KG1 (cell line): ENCODE results near the gene RDH12.

ENCODE experiments used
- DNase-seq: peaks from one replicate; lab custom pipeline; 2025; lab: John Stamatoyannopoulos, UW

RDH12 gene

DNA sequence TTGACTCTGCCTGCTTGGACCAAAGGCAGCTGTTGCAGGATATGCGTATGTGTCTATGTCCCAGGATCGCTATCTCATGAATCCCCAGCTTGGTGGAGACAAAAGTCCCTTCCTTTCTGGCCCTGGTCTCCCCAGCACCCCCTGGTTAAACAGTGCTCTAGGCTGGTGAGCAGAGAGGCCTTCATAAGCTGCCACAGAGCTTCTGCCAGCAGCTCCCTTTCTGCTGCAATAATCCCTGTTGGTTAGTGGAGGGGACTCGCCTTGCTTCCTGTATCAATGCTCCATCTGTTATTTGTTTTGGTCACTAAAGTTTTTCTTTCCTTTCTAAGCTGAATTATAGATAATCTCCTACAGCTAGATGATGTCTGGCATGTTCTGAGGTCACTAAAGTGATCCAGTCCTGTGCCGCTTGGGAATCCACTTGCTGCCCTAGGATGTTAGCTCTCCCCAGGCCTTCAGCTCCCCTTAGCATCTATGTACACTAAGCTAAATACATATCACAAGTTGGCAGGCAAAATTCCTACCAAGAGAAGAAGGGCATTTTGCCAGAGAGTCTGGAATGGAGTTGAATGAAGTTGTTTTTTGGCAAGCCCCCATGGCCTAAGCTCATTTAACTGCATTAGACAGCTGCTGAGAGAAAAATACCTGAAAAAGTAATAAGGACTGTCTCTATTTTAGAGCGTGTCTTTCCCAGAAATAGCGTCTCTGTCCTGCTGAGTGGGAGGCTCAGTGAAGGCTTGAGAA, 47.8 kb downstream of the RDH12 start:
- no peak for DNase-seq

GRCh38 chr14:67756496-67756895, 54.8 kb downstream of the RDH12 start:
- no peak for DNase-seq

GRCh38 chr14:67757175-67757574, 55.5 kb downstream of the RDH12 start:
- no peak for DNase-seq

GRCh38 chr14:67759916-67760315, 58.2 kb downstream of the RDH12 start:
- no peak for DNase-seq

DNA sequence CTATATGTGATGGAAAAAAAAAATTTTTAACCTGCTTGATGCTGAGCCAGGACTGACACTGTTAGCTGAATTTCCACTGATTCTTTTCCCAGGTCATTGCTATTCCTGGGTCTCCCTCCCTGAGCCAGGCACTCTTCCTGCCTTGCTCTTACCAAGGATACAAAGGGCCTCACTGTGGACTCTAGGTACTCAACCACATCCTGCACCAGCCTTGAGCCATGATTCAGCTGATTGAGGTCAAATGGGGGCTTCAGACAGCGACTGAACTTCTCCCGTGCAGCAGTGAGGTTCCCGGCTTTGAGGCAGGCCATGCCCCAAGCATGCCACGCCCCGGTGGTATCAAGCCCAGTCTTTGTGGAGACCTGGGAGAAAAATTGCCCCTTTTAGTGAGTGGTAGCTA, 60.4 kb downstream of the RDH12 start:
- DNase-seq: no peak

- no peak for DNase-seq
Observed at GRCh38 chr14:67763158-67763822, 61.6 kb downstream of the RDH12 start.

DNA sequence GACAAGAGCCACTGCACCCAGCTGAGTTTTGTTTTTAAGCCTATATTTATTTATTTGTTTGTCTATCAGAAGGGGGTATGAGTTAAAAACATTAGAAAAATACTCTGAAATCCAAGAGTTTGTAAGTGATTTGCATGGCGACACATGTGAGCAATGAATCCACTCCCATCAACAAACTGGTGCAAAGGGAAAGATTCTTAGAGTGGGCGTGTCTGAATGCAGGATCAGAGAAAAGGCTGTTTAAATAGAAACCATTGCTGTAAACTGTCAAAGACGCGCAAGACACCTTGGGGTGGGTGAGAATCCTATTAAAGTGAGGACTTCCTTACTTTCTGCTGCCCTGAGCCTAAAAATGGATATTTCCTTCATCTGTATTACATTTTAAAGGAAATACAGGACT, 62.8 kb downstream of the RDH12 start:
- no peak for DNase-seq

- no peak for DNase-seq
Observed at GRCh38 chr14:67765192-67765834, 63.6 kb downstream of the RDH12 start.

- DNase-seq: no peak
Observed at GRCh38 chr14:67766035-67766680, 64.5 kb downstream of the RDH12 start.

GRCh38 chr14:67768219-67768618, 66.5 kb downstream of the RDH12 start:
- no peak for DNase-seq

GRCh38 chr14:67773844-67774377, 72.2 kb downstream of the RDH12 start:
- no peak for DNase-seq

DNA sequence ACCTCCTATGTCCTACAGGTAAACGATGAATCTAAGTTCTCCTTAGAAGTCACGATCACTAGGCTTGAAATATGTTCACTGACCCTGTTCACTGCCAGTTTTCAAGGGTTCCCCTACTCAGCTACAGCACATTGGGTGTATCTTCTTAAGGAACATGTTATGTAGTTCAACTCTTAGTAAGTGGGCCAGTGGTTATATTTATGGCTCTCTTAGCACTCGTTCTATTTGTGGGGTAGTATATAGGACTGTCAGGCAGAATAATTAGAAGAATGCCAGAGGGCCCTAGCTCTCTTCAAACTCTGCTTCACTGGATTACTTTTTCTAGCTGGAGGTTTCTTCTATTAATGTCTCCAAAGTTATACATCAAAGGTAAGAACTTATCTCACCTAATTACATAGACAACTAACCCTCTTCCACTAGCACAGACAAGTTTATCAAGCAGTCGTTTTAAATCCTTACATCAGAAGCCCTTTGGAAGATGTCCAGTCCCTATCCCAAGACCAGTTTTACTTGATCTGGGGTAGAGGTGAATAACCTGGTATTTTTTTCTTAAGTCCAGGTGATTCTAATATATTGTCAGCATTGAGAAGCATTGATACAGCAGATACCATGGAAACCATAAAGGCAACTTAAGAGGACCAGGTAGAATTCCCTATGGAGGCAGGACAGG, 75.1 kb downstream of the RDH12 start:
- DNase-seq: no peak

DNA sequence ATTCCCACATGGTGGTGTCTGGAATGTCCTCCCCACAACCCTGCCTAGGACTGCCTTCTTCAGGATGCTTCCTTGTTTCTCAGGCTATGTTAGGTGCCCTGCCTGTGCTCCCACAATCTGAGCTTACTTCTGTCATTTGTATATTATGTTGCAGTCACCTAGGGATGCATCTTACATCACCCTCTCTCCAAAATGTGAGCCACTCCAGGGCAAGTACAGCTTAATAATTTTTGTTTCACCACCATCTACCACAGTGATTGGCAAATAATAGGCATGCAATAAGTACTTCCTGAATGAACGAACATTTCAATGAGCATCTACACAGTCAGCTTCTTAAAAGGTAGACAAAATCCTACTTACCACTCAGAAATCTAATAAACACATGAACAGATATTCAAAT, 77.1 kb downstream of the RDH12 start:
- DNase-seq: no peak

DNA sequence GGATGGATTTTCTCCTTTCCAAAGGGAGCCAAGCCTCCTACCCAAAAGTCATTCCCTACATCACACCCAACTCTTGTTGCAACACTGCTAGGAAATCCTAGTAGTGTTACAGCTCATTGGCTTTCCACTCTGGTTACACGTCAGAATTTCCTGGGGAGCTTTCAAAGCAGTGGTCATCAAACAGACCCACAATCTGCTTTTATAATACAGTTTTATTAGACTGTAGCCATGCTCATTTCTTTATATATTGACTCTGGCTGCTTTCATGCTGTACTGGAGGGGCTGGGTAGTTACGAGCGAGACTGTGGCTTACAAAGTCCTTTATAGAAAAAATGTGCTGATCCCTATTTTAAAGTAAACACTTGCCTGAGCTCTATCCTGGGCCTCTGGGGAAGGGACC, 80.4 kb downstream of the RDH12 start:
- no peak for DNase-seq
